HG02759 (cell line): ENCODE measurements around the gene RANBP1.
A peak's percentile ranks its signal among the peaks of the same experiment; 100 is the strongest.
"Not testable (repeated sequence)": the region's sequence is repeated elsewhere in the genome, so short reads cannot be mapped to it uniquely, and the experiment has no call there.

Source experiments
- ATAC-seq: cut with Tn5 transposase; IDR thresholded peaks from one replicate; pipeline ENCODE4 v1.9.1; 2021; ENCODE audit warnings: mild to moderate bottlenecking, moderate library complexity; ENCODE audit not compliant: unreplicated experiment

Gene RANBP1

DNA sequence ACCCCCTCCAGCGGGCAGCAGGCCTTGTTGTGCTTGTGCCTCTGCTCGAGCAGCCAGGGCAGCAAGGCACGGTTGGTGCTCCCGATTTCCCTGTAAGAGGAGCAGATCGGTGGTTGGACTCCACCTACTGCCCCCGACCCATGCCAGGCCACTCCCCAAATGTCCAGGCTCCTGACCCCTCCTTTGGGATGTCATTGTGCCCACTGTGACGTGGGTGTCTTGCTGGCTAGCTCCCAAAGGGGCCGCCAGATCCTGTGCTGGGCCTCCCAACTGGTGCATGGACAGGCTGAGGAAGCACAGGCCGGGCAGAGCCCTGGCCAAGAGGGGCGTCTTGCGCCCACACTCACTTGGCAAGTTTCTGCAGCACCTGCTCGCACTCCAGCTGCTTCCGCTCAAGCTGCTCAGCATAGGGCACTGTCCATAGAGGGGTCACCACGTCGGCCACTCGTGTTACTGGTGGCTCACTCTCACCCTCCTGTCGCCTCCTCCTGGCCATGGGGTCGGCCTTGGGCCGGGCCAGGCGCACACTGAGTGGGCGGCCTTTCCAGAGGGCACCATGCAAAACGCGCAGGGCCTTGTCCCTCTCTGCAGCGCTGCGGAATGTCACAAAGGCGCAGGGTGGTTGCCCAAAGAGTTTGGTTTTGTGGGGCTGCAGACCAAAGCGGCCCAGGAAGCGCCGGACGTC, at the start of gene RANBP1:
RANBP1 (plus strand) TSS at position 414 of the 685 bp plus-strand sequence; CDS start at position 495, 81 bp downstream.
- ATAC-seq = no peak

- ATAC-seq = no peak
Observed at GRCh38 chr22:20066617-20067383, 49.1 kb upstream of the RANBP1 start.

- not testable (repeated sequence) for ATAC-seq
Observed at GRCh38 chr22:20067384-20067682, 48.6 kb upstream of the RANBP1 start.

GRCh38 chr22:20068640-20069039, 47.3 kb upstream of the RANBP1 start:
- no peak for ATAC-seq

GRCh38 chr22:20069331-20070042, 46.4 kb upstream of the RANBP1 start:
- ATAC-seq = no peak

DNA sequence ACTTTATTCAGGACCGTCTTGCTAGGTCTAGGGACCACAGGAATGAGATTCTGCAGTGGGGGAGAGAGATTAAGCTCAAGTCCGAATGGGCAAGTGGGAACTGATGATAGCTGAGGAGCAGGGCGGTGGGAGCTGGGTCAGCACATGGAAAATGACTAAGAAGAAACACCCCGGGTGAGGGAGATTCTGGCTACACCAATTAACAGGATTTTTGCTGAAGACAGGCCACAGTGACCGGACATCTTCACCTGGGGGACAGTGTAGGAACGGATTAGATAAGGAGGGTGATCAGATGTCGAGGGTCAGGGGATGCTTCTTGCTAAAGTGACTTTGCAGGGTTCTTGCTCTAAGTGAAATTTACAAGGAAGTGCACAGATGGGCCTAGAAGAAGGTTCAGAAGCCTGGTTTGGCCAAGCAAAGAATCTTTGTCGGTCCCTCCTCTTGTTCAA, 44.4 kb upstream of the RANBP1 start:
- no peak for ATAC-seq

- no peak for ATAC-seq
Observed at GRCh38 chr22:20076627-20077172, 39.2 kb upstream of the RANBP1 start.

GRCh38 chr22:20079745-20080444, 36.0 kb upstream of the RANBP1 start, which contains the start of gene DGCR8:
Gene DGCR8 (plus strand): TSS chr22:20080241. CDS start chr22:20085964, 5,723 bp downstream.
- peak; percentile 89 for ATAC-seq

DNA sequence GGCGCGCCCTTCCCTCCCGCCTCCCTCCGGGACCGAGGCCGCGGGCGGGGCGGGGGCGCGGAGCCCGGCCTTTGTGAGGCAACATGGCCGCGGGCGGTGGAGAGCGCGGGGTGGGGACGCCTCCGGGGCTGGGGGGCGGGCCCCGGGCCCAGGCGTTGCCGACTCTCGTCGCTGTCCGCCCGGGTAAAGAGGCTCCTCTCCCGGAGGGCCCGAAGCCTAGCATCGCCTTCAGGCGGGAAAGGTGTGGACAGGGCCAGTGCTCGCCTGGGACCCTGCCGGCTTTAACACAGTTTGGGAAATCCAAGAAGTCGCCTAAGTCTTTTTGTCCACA, 35.5 kb upstream of the RANBP1 start:
- peak; percentile 68 for ATAC-seq

DNA sequence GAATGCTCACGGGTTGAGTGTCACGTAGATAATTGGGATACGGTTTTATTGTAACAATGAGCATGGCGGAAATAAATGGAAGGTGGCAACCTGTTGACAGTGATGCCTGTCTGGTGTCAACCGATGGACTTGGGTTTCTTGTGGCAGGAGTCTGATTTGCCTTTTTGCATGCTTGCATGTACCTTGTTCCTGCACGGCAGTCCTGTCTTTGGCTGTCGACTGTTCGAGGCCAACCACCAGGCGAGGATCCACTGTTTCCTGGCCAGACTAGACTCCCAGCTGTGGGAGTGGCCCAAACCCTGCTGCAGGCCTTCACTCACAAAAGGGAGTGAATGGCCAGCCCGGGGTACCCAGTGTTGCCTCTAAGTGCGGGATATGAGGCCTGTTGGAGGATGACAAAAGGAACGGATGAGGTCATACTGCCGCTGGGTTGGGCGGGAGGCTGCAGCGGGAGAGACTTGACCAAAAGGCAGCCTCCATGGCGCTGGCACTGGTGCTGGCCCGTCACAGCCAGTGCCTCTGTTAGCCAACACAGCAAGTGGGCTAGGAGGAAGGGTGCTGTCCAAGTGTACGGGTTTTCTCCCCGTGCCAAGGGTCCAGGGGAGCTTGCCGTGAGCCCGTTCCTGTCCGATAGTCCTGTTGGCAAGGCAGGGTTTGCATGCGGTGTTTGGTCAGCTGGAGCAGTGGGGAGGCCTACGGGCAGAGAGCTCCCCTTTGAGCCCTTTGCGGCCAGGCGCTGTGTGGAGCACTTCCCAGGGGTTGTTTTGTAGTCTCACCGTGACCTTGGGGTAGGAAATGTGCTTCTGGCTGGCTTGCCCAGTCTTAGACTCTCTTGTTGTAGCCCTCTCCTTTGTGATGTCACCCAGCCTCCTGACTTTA, 34.9 kb upstream of the RANBP1 start:
- no peak for ATAC-seq

GRCh38 chr22:20083157-20083890, 32.6 kb upstream of the RANBP1 start:
- no peak for ATAC-seq

DNA sequence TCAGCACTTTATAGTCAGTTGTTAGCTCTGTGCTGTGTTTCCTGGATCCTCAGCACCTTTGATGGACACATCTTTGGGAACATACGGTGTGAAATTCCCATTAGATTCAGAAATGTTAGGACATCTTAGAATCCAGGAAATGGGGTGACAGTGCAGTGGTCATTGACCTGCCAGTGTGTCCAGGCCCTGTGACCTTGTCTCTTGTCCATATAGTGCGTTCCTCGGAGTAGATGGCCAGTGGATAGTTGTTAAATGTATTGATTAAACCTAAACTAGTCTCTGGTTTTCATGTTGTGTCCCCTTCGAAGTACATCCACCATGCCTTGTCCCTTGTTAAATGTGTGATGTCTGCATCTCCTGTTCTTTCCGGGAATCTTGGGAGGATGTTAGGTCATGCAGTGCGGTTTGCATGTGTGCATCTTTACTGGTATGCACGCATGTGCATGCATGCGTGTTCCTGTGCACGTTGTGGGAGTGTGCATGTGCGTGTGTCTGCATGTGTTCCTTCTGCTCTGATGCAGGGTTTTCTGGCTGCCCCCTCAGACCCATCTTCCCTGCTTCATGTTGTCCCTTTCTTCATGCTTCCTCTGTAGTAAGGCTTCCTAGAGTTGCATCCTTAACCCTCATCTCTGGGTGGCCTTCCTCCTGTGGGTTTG, 31.9 kb upstream of the RANBP1 start:
- no peak for ATAC-seq

GRCh38 chr22:20084547-20085413, 31.1 kb upstream of the RANBP1 start:
- no peak for ATAC-seq

DNA sequence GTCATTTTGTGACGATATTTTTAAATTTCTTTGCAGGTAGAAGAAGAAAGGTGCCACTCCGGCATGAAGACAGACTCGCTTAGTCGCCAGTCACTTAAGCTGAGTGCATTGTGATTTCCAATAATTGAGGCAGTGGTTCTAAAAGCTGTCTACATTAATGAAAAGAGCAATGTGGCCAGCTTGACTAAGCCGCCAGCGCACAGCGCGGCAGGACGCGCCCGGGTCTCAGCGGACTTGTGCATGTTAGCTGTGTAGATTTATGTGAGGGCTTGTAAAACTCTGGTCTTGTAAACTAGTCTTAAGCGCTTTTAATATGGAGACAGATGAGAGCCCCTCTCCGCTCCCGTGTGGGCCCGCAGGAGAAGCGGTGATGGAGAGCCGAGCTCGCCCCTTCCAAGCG, 30.3 kb upstream of the RANBP1 start:
- ATAC-seq = no peak

GRCh38 chr22:20086101-20086599, 29.8 kb upstream of the RANBP1 start:
- no peak for ATAC-seq

- ATAC-seq = no peak
Observed at GRCh38 chr22:20086763-20087162, 29.1 kb upstream of the RANBP1 start.
